HepG2 (cell line): ENCODE measurements around the gene TTN. TPM values are rescaled to one million over a fixed set of nuclear protein-coding genes. Genes with fewer than 3 reads are reported as not detected.

ENCODE experiments used
- GATA4 ChIP-seq: sonication (generic); IDR thresholded peaks from 2 replicates; pipeline ENCODE4 v1.6.1; 2016; ENCODE audit warnings: antibody characterized with exemption, low read depth, borderline replicate concordance
- HOXA9 ChIP-seq: sonication (generic); formaldehyde crosslinking; IDR thresholded peaks from 2 replicates; pipeline ENCODE4 v1.8.1; 2022; ENCODE audit warnings: missing genetic modification reagents, mild to moderate bottlenecking, moderate library complexity, borderline replicate concordance
- SMC3 ChIP-seq: IDR thresholded peaks from 2 replicates; pipeline ENCODE4 v1.6.1; 2011; ENCODE audit warnings: low read length, improper control_type of control experiment
- TBX3 ChIP-seq: fragments of 450-650 bp; IDR thresholded peaks from 2 replicates; pipeline ENCODE4 v1.6.1; 2017; ENCODE audit warnings: antibody characterized with exemption, mild to moderate bottlenecking, inconsistent platforms, borderline replicate concordance
- THAP11 ChIP-seq: IDR thresholded peaks from 2 replicates; pipeline ENCODE4 v1.6.1; 2016; ENCODE audit warnings: missing biosample characterization, missing genetic modification reagents
- ZIK1 ChIP-seq: sonication (generic); formaldehyde crosslinking; IDR thresholded peaks from 2 replicates; pipeline ENCODE4 v1.5.0; 2020; ENCODE audit warnings: mild to moderate bottlenecking, low read depth, missing genetic modification reagents, borderline replicate concordance
- ZNF10 ChIP-seq: sonication (generic); formaldehyde crosslinking; IDR thresholded peaks from 2 replicates; pipeline ENCODE4 v1.4.0; 2020; ENCODE audit warnings: mild to moderate bottlenecking, low read depth, missing genetic modification reagents, borderline replicate concordance
- ZNF329 ChIP-seq: sonication (generic); formaldehyde crosslinking; IDR thresholded peaks from 2 replicates; pipeline ENCODE4 v1.9.0; 2021; ENCODE audit warnings: low read depth, mild to moderate bottlenecking, missing genetic modification reagents
- ZNF737 ChIP-seq: sonication (generic); formaldehyde crosslinking; IDR thresholded peaks from 2 replicates; pipeline ENCODE4 v1.5.0; 2020; ENCODE audit warnings: missing genetic modification reagents, mild to moderate bottlenecking, borderline replicate concordance
- ZNF746 ChIP-seq: sonication (generic); formaldehyde crosslinking; IDR thresholded peaks from 2 replicates; pipeline ENCODE4 v1.8.0; 2022; ENCODE audit warnings: mild to moderate bottlenecking, missing genetic modification reagents
- polyA plus RNA-seq, 8 experiments: library from polyadenylated mRNA; depleted of rRNA in 3 of 8; stranded (reverse) in 7 of 8; unstranded in 1 of 8; fragments of >200 nt; fragmentation: Illumina TruSeq in 4 of 8; extraction: Trizol in 4 of 8; gene quantifications; 2 replicates each; pipeline versions ENCODE4 v1.2.1 to v1.2.3, GENCODE V29; 2011 to 2016; ENCODE audit warnings: low read depth in 4 of 8, missing spikeins in 1 of 8, mixed read lengths in 1 of 8; ENCODE audit not compliant: insufficient read depth in 1 of 8
- total RNA-seq, 5 experiments: library from RNA; depleted of rRNA; stranded (reverse); fragments of >200 nt; fragmentation: Illumina TruSeq; extraction: Trizol; gene quantifications; 2 replicates each; pipeline ENCODE4 v1.2.3, GENCODE V29; 2016; ENCODE audit warnings: low read depth in 1 of 5
- TF ChIP-seq, protein P1 (sequence below): sonication (generic); formaldehyde crosslinking; IDR thresholded peaks from 2 replicates; pipeline ENCODE4 v1.4.0; 2020; ENCODE audit warnings: low read depth, mild to moderate bottlenecking, missing genetic modification reagents
- TF ChIP-seq, protein P2 (sequence below): sonication (generic); formaldehyde crosslinking; IDR thresholded peaks from 2 replicates; pipeline ENCODE4 v1.9.0; 2021; ENCODE audit warnings: missing genetic modification reagents, mild to moderate bottlenecking, borderline replicate concordance
- TF ChIP-seq, protein P3 (sequence below): sonication (generic); formaldehyde crosslinking; IDR thresholded peaks from 2 replicates; pipeline ENCODE4 v1.4.0; 2020; ENCODE audit warnings: low read depth, missing genetic modification reagents
- TF ChIP-seq, protein P4 (sequence below): sonication (generic); formaldehyde crosslinking; IDR thresholded peaks from 2 replicates; pipeline ENCODE4 v1.4.0; 2020; ENCODE audit warnings: missing genetic modification reagents, low read depth, mild to moderate bottlenecking, borderline replicate concordance
- TF ChIP-seq, protein P5 (sequence below): sonication (generic); formaldehyde crosslinking; IDR thresholded peaks from 2 replicates; pipeline ENCODE4 v1.5.0; 2020; ENCODE audit warnings: mild to moderate bottlenecking, missing genetic modification reagents

The TTN gene
- total and polyA plus RNA-seq, 2 of the 13 experiments (the other 11 are each of a cell fraction or from before 2014, with no cell fraction given) = under 0.01 TPM

DNA sequence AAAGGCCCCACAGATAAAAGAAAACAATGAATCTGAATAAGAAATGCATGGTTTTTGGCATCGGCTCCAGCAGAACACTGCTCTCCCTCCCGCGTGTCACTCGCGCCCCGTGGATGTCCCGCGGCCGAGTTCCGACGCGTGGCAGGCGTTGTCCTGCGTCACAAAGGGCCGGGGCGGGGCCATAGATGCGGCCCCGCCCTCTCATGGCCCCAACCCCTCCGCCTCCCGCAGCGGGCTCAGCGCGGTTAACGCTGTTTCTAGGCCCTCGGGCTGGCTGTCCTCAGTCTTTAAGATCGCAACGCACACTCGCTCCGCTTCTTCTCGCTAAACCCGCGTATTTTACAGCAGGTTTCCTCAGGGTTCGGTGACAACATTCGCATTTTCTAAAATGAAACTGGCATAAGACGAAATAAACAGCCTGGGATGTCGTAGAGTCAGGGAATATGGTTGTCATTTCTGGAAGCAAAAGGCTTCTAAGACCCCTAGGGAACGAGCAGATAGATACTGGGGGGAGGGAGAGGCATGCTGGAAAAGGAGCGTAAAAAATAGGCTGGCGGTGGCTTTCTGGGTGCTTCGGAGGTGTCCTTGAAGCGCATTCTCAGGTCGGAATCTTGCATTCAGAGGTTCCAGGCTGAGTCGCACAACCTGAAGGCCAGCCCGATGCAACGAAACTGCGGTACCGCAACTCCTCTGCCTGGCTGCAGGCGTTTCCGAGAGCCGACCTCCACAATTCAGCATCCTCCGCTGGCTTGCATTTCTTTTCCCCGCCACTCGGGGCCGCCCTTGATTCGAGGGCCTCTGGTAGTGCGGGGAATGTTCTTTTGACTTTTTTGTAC is 328.6 kb downstream of the TTN start, which contains the start of gene FKBP7 (continued):
- no peak; the same call in 1 of the 2 replicates for TF ChIP-seq ZNF329
- TF ChIP-seq, protein P1, sequence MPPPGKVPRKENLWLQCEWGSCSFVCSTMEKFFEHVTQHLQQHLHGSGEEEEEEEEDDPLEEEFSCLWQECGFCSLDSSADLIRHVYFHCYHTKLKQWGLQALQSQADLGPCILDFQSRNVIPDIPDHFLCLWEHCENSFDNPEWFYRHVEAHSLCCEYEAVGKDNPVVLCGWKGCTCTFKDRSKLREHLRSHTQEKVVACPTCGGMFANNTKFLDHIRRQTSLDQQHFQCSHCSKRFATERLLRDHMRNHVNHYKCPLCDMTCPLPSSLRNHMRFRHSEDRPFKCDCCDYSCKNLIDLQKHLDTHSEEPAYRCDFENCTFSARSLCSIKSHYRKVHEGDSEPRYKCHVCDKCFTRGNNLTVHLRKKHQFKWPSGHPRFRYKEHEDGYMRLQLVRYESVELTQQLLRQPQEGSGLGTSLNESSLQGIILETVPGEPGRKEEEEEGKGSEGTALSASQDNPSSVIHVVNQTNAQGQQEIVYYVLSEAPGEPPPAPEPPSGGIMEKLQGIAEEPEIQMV (CRISPR knock-in tag) = 0 out of 2 replicates have a peak, but pooled peaks have one; percentile 48
- TF ChIP-seq SMC3 = 0 out of 2 replicates have a peak, but pooled peaks have one; percentile 29
- TF ChIP-seq, protein P2, sequence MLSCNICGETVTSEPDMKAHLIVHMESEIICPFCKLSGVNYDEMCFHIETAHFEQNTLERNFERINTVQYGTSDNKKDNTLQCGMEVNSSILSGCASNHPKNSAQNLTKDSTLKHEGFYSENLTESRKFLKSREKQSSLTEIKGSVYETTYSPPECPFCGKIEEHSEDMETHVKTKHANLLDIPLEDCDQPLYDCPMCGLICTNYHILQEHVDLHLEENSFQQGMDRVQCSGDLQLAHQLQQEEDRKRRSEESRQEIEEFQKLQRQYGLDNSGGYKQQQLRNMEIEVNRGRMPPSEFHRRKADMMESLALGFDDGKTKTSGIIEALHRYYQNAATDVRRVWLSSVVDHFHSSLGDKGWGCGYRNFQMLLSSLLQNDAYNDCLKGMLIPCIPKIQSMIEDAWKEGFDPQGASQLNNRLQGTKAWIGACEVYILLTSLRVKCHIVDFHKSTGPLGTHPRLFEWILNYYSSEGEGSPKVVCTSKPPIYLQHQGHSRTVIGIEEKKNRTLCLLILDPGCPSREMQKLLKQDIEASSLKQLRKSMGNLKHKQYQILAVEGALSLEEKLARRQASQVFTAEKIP (CRISPR knock-in tag) = no peak
- TF ChIP-seq, protein P3, sequence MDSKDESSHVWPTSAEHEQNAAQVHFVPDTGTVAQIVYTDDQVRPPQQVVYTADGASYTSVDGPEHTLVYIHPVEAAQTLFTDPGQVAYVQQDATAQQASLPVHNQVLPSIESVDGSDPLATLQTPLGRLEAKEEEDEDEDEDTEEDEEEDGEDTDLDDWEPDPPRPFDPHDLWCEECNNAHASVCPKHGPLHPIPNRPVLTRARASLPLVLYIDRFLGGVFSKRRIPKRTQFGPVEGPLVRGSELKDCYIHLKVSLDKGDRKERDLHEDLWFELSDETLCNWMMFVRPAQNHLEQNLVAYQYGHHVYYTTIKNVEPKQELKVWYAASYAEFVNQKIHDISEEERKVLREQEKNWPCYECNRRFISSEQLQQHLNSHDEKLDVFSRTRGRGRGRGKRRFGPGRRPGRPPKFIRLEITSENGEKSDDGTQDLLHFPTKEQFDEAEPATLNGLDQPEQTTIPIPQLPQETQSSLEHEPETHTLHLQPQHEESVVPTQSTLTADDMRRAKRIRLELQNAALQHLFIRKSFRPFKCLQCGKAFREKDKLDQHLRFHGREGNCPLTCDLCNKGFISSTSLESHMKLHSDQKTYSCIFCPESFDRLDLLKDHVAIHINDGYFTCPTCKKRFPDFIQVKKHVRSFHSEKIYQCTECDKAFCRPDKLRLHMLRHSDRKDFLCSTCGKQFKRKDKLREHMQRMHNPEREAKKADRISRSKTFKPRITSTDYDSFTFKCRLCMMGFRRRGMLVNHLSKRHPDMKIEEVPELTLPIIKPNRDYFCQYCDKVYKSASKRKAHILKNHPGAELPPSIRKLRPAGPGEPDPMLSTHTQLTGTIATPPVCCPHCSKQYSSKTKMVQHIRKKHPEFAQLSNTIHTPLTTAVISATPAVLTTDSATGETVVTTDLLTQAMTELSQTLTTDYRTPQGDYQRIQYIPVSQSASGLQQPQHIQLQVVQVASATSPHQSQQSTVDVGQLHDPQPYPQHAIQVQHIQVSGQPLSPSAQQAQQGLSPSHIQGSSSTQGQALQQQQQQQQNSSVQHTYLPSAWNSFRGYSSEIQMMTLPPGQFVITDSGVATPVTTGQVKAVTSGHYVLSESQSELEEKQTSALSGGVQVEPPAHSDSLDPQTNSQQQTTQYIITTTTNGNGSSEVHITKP = peak; percentile 32; the same call in 1 of the 2 replicates
- no peak for TF ChIP-seq TBX3
- TF ChIP-seq HOXA9 (CRISPR knock-in tag) = no peak
- TF ChIP-seq THAP11 (CRISPR knock-in tag) = peak; percentile 32; the same call in 1 of the 2 replicates
- 0 out of 2 replicates have a peak, but pooled peaks have one; percentile 78 for TF ChIP-seq ZIK1 (CRISPR knock-in tag)
- TF ChIP-seq ZNF10 (CRISPR knock-in tag) = no peak
- TF ChIP-seq, protein P4, sequence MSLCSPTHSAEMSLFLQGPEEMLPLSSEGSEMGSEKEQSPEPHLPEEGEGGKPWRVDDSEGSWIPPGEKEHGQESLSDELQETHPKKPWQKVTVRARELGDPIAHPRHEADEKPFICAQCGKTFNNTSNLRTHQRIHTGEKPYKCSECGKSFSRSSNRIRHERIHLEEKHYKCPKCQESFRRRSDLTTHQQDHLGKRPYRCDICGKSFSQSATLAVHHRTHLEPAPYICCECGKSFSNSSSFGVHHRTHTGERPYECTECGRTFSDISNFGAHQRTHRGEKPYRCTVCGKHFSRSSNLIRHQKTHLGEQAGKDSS (CRISPR knock-in tag) = no peak; the same call in 1 of the 2 replicates
- peak; percentile 17; the same call in 1 of the 2 replicates for TF ChIP-seq ZNF746 (CRISPR knock-in tag)
- TF ChIP-seq GATA4 = peak; percentile 50; the same call in 1 of the 2 replicates
- TF ChIP-seq, protein P5, sequence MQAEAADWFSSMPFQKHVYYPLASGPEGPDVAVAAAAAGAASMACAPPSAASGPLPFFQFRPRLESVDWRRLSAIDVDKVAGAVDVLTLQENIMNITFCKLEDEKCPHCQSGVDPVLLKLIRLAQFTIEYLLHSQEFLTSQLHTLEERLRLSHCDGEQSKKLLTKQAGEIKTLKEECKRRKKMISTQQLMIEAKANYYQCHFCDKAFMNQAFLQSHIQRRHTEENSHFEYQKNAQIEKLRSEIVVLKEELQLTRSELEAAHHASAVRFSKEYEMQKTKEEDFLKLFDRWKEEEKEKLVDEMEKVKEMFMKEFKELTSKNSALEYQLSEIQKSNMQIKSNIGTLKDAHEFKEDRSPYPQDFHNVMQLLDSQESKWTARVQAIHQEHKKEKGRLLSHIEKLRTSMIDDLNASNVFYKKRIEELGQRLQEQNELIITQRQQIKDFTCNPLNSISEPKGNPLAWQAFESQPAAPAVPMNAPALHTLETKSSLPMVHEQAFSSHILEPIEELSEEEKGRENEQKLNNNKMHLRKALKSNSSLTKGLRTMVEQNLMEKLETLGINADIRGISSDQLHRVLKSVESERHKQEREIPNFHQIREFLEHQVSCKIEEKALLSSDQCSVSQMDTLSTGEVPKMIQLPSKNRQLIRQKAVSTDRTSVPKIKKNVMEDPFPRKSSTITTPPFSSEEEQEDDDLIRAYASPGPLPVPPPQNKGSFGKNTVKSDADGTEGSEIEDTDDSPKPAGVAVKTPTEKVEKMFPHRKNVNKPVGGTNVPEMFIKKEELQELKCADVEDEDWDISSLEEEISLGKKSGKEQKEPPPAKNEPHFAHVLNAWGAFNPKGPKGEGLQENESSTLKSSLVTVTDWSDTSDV = no peak; the same call in 1 of the 2 replicates
- TF ChIP-seq ZNF737 (CRISPR knock-in tag) = no peak
